CD14-positive monocyte (primary cell): ENCODE results near the gene FADS2. TPM values are rescaled to one million over a fixed set of nuclear protein-coding genes. Genes with fewer than 3 reads are reported as not detected.

Experiments used
- DNase-seq, 3 donors: peaks; one replicate each; pipeline ENCODE4 v3.0.0-alpha.2; 2011 to 2022
- H2AFZ ChIP-seq: 2 replicates; pipeline ENCODE4 v1.6.0; 2012; ENCODE audit warnings: mild to moderate bottlenecking, low read depth, low read length, inconsistent platforms; ENCODE audit not compliant: insufficient read depth, poor library complexity, severe bottlenecking
- H3K27ac ChIP-seq, 2 donors: 1 replicate in 1 of 2; 2 replicates in 1 of 2; pipeline ENCODE4 v1.5.1; 2012 to 2013; ENCODE audit warnings: low read length in 2 of 2, control low read depth in 1 of 2, inconsistent platforms in 1 of 2, low read depth in 1 of 2, mild to moderate bottlenecking in 1 of 2
- H3K27me3 ChIP-seq, 2 donors: one replicate each; pipeline versions ENCODE4 v1.6.0 to v1.6.1; 2011 to 2013; ENCODE audit warnings: low read length in 2 of 2; ENCODE audit not compliant: control insufficient read depth in 2 of 2, insufficient read depth in 2 of 2
- H3K36me3 ChIP-seq, 2 donors: replicated peaks in 1 of 2; 1 replicate in 1 of 2; 2 replicates in 1 of 2; pipeline versions ENCODE4 v1.5.1 to v1.6.1; 2012 to 2013; ENCODE audit warnings: low read length in 2 of 2, control low read depth in 1 of 2, inconsistent platforms in 1 of 2, mild to moderate bottlenecking in 1 of 2; ENCODE audit not compliant: insufficient read depth in 2 of 2, control insufficient read depth in 1 of 2
- H3K4me1 ChIP-seq, 2 donors: 1 replicate in 1 of 2; 2 replicates in 1 of 2; pipeline versions ENCODE4 v1.5.1 to v1.6.1; 2012 to 2013; ENCODE audit warnings: low read length in 2 of 2, control low read depth in 1 of 2, inconsistent platforms in 1 of 2, mild to moderate bottlenecking in 1 of 2, moderate library complexity in 1 of 2; ENCODE audit not compliant: insufficient read depth in 2 of 2, control insufficient read depth in 1 of 2
- H3K4me2 ChIP-seq: replicated peaks from 2 replicates; pipeline ENCODE3; 2012; ENCODE audit warnings: low read length, moderate library complexity, mild to moderate bottlenecking; ENCODE audit not compliant: poor library complexity, severe bottlenecking; ENCODE audit errors: extremely low read depth
- H3K4me3 ChIP-seq, 3 experiments: fragments of 200-600 bp in 1 of 3; sonication (generic) in 1 of 3; replicated peaks in 1 of 3; 1 replicate in 2 of 3; 2 replicates in 1 of 3; pipeline ENCODE4 v1.5.1; 2011 to 2013; ENCODE audit warnings: low read length in 3 of 3, mild to moderate bottlenecking in 3 of 3, control low read depth in 2 of 3, low read depth in 2 of 3, inconsistent platforms in 1 of 3, moderate library complexity in 1 of 3
- H3K79me2 ChIP-seq: 2 replicates; pipeline ENCODE4 v1.6.0; 2012; ENCODE audit warnings: mild to moderate bottlenecking, control low read depth, inconsistent platforms, low read length, moderate library complexity; ENCODE audit not compliant: insufficient read depth
- H3K9ac ChIP-seq: 2 replicates; pipeline ENCODE4 v1.6.0; 2017; ENCODE audit warnings: low read length, mild to moderate bottlenecking; ENCODE audit not compliant: insufficient read depth, poor library complexity, severe bottlenecking
- H3K9me3 ChIP-seq, 2 donors: replicated peaks in 1 of 2; 1 replicate in 1 of 2; 2 replicates in 1 of 2; pipeline versions ENCODE4 v1.5.1 to v1.6.1; 2012 to 2013; ENCODE audit warnings: low read length in 2 of 2, control low read depth in 1 of 2; ENCODE audit not compliant: control insufficient read depth in 1 of 2, insufficient read depth in 1 of 2
- H4K20me1 ChIP-seq: 2 replicates; pipeline ENCODE4 v1.6.0; 2012; ENCODE audit warnings: mild to moderate bottlenecking, low read length, control low read depth, moderate library complexity; ENCODE audit not compliant: insufficient read depth
- H3K27ac Mint-ChIP-seq, 7 donors: one replicate each; pipeline ENCODE4 v1.8.0; 2020; ENCODE audit warnings: mild to moderate bottlenecking in 7 of 7, mixed read lengths in 7 of 7, moderate library complexity in 6 of 7, inconsistent platforms in 2 of 7
- H3K27me3 Mint-ChIP-seq, 3 donors: one replicate each; pipeline ENCODE4 v1.8.0; 2021 to 2022; ENCODE audit warnings: low read depth in 3 of 3, mild to moderate bottlenecking in 3 of 3, mixed read lengths in 3 of 3, moderate library complexity in 3 of 3, inconsistent platforms in 1 of 3
- H3K36me3 Mint-ChIP-seq, 2 donors: one replicate each; pipeline ENCODE4 v1.8.0; 2020; ENCODE audit warnings: mixed read lengths in 2 of 2, inconsistent platforms in 1 of 2, mild to moderate bottlenecking in 1 of 2
- H3K4me1 Mint-ChIP-seq: one replicate; pipeline ENCODE4 v1.8.0; 2020; ENCODE audit warnings: mild to moderate bottlenecking, mixed read lengths
- H3K4me3 Mint-ChIP-seq, 2 donors: one replicate each; pipeline ENCODE4 v1.8.0; 2020; ENCODE audit warnings: mild to moderate bottlenecking in 2 of 2, mixed read lengths in 2 of 2, moderate library complexity in 1 of 2
- H3K9me3 Mint-ChIP-seq, 7 donors: one replicate each; pipeline ENCODE4 v1.8.0; 2020 to 2022; ENCODE audit warnings: mixed read lengths in 7 of 7, mild to moderate bottlenecking in 6 of 7, moderate library complexity in 6 of 7, inconsistent platforms in 2 of 7
- CTCF ChIP-seq: fragments of 200-600 bp; IDR thresholded peaks from one replicate; pipeline ENCODE4 v1.8.0; 2022; ENCODE audit warnings: antibody characterized with exemption, mild to moderate bottlenecking
- WGBS: methylation state at CpG from one replicate; pipeline ENCODE4 v1.1.5; 2013; ENCODE audit warnings: missing lambda C conversion rate; ENCODE audit not compliant: insufficient coverage; 5-methylcytosine and 5-hydroxymethylcytosine counted together
- intact Hi-C, 2 donors: fragments of 100-400 bp; cut with micrococcal nuclease; formaldehyde crosslinking; loops; one replicate each; pipeline versions ENCODE4 v1.15.0 to v1.15.1; 2023
- polyA plus RNA-seq, 3 donors: library from polyadenylated mRNA; depleted of rRNA in 1 of 3; unstranded in 2 of 3; stranded (reverse) in 1 of 3; fragments of 300-500 nt in 2 of 3; fragments of >200 nt in 1 of 3; fragmentation: Illumina TruSeq in 2 of 3; gene quantifications; 1 replicate in 2 of 3; 2 replicates in 1 of 3; pipeline ENCODE4 v1.2.3, GENCODE V29; 2012 to 2021

FADS2 gene
- polyA plus RNA-seq, 3 donors, result 5.1 to 19.9 (median 6.4) TPM

DNA sequence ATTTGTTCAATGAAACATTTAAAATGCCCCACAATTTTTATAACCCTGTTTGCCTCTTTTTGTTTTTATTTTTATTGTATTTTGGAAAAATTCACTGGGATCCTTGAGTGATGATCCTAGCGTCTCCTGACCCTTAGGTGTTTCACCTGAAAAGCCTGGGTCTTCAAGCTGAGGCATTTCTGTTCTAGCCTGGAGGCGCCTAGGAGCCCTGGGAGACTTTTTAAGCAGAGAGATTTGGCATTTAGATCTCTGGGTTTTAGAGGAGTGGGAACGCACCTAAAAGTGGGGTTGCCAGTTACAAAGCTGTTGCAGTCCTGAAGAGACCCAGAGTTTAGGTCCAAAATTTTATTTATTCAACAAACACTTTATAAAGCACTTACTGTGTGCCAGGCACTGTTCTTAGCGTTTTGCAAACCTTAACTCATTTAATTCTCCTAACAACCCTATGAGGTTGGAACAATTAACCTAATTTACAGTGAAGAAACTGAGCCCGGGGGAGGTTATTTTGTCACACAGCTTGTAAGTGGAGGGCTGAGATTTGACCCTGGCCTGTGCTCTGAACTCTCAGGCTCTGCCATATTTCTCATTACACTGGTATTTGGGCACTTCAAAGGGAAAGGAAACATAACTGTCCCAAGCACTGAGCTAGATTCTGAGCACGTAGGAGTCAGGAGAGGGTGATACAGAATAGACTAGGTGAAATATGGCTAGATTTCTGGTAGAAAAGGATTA lies 10.5 kb upstream of the FADS2 start:
- WGBS, result 100% methylated on average over 1 of the region's 6 CpGs
- peak overlapping the region; percentile 99 for H3K4me2 ChIP-seq
- no peak for DNase-seq
- Mint-ChIP-seq H3K36me3 (peaks cover 3 to 11% of the 10 kb centered on the region in 2 donors), H3K9me3 (peaks cover 0 to 5% (median 0%) of the 10 kb centered on the region in 7 donors), H3K4me1 (peaks cover 17% of the 10 kb centered on the region), H3K27ac (peak overlapping the region in 2 of 7 donors; percentile 50 to 60), H3K4me3 (peak overlapping the region; percentile 83 to 94), H3K27me3 (peaks cover 2 to 5% (median 3%) of the 10 kb centered on the region in 3 donors)
- H3K36me3 ChIP-seq, result peaks cover 0 to 6% of the 10 kb centered on the region in 2 donors
- peaks cover 20 to 35% of the 10 kb centered on the region in 2 donors for H3K4me1 ChIP-seq
- peaks cover 16% of the 10 kb centered on the region for H3K79me2 ChIP-seq
- H3K27ac ChIP-seq, result no peak overlapping the region
- H3K27me3 ChIP-seq, result no peaks in the 10 kb centered on the region
- peaks cover 0 to 6% of the 10 kb centered on the region in 2 donors for H3K9me3 ChIP-seq
- intact Hi-C loops, result loop anchor here in 1 of 2 donors (2.0 kb wide), 1 partner anchor 25 kb away; the partner anchor contains the start of genes FEN1 and TMEM258
- H3K9ac ChIP-seq, result peak overlapping the region; percentile 94
- no peaks in the 10 kb centered on the region for H4K20me1 ChIP-seq
- TF ChIP-seq CTCF, result no peak
- H3K4me3 ChIP-seq, result peak overlapping the region in 2 of 3 experiments; percentile 29 to 90
- H2AFZ ChIP-seq, result peak overlapping the region; percentile 78

- peaks cover 13% of the 10 kb centered on the region for H3K4me1 Mint-ChIP-seq
- WGBS, result no CpG with 5 or more reads among the region's 2 CpGs
- no peaks in the 10 kb centered on the region for H3K9me3 Mint-ChIP-seq
- Histone ChIP-seq H3K4me2 (no peak overlapping the region), H3K9me3 (no peaks in the 10 kb centered on the region), H2AFZ (no peak overlapping the region), H3K4me3 (no peak overlapping the region), H3K27ac (no peak overlapping the region), H3K79me2 (peaks cover 11% of the 10 kb centered on the region), H3K4me1 (peaks cover 16 to 23% of the 10 kb centered on the region in 2 donors), H3K27me3 (no peaks in the 10 kb centered on the region), H3K9ac (no peak overlapping the region), H3K36me3 (no peaks in the 10 kb centered on the region), H4K20me1 (no peaks in the 10 kb centered on the region)
- H3K27ac Mint-ChIP-seq, result no peak overlapping the region
- no peak for DNase-seq
- H3K36me3 Mint-ChIP-seq, result no peaks in the 10 kb centered on the region
- intact Hi-C loops, result no loop called here
- H3K4me3 Mint-ChIP-seq, result no peak overlapping the region
- TF ChIP-seq CTCF, result no peak
- peaks cover 2 to 7% (median 5%) of the 10 kb centered on the region in 3 donors for H3K27me3 Mint-ChIP-seq
These were observed 7.9 kb upstream of the FADS2 start for GRCh38 chr11:61820174-61820573.
